ENCODE data around the gene MAG. TPM values are rescaled to one million over a fixed set of nuclear protein-coding genes. Genes with fewer than 3 reads are reported as not detected.

Gene MAG
- total RNA-seq, 1 donor from 2014 or later = not detected

DNA sequence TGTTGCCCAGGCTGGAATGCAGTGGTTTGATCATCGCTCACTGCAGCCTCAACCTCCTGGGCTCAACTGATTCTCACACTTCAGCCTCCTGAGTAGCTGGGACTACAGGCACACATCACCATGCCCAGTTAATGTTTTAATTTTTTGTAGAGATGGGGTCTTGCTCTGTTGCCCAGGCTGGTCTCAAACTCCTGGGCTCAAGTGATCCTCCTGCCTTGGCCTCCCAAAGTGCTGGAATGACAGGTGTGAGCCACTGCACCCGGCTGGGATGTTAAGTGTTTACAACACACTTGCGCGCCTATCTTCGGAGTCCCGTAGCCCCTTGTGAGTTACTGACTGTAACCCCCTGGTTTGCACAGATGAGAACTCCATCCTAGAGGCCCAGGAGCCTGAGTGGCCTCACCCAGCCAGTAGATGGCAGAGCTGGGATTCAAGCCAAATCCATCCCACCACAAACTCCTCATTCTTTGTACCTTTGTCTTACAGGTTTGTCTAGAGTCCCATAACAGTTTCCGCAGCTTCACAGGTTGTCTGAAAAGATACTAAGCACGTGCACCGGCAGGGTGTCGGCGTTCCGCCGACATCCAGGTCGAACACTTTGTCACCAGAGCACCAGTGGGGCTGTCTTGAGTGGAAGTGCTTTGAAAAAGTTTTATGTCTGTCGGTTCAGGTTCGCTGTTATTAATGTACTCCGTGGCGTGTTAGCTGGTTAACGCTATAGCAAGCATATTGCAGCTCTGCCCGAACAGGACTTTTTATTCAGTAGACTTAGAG lies 14.7 kb downstream of the MAG start:
- H3K4me3 ChIP-seq = no peak overlapping the region
- H3K4me1 ChIP-seq = no peaks in the 10 kb centered on the region
- no peak overlapping the region for H3K27ac ChIP-seq
- no peak for DNase-seq (ENCODE audit: low spot score in 2 of 2)
- no peaks in the 10 kb centered on the region for H3K36me3 ChIP-seq
- no peaks in the 10 kb centered on the region for H3K27me3 ChIP-seq
- no peaks in the 10 kb centered on the region for H3K9me3 ChIP-seq
- TF ChIP-seq, protein P1, sequence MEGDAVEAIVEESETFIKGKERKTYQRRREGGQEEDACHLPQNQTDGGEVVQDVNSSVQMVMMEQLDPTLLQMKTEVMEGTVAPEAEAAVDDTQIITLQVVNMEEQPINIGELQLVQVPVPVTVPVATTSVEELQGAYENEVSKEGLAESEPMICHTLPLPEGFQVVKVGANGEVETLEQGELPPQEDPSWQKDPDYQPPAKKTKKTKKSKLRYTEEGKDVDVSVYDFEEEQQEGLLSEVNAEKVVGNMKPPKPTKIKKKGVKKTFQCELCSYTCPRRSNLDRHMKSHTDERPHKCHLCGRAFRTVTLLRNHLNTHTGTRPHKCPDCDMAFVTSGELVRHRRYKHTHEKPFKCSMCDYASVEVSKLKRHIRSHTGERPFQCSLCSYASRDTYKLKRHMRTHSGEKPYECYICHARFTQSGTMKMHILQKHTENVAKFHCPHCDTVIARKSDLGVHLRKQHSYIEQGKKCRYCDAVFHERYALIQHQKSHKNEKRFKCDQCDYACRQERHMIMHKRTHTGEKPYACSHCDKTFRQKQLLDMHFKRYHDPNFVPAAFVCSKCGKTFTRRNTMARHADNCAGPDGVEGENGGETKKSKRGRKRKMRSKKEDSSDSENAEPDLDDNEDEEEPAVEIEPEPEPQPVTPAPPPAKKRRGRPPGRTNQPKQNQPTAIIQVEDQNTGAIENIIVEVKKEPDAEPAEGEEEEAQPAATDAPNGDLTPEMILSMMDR (IDR thresholded peaks at IDR 0.05) = no peak
- intact Hi-C loops (cut with DNase I) = no loop called here

DNA sequence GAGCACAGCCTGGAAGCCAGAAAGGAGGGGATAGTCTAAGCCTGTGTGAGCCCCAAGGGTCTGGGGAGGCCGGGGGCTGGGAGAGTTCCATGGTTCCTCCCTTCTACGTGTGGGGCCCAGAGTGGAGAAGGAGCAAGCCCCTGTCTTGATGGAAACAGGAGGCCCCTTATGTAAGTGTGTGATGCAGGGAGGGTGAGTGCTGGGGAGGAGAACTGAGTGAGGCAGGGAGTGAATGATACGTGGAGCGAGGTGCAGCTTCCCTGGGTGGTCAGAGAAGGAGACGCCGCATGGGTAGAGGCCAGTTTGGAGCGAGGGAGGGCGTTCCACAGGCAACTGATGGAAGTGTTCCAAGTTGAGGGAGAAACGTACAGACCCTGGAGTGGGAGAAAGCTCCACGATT lies 16.0 kb downstream of the MAG start:
- H3K27me3 ChIP-seq = no peaks in the 10 kb centered on the region
- H3K4me3 ChIP-seq = no peak overlapping the region
- no peaks in the 10 kb centered on the region for H3K36me3 ChIP-seq
- intact Hi-C loops (cut with DNase I) = no loop called here
- no peak for DNase-seq (ENCODE audit: low spot score in 2 of 2)
- TF ChIP-seq, protein P1 (IDR thresholded peaks at IDR 0.05) = no peak
- H3K9me3 ChIP-seq = no peaks in the 10 kb centered on the region
- H3K27ac ChIP-seq = no peak overlapping the region
- no peaks in the 10 kb centered on the region for H3K4me1 ChIP-seq

DNA sequence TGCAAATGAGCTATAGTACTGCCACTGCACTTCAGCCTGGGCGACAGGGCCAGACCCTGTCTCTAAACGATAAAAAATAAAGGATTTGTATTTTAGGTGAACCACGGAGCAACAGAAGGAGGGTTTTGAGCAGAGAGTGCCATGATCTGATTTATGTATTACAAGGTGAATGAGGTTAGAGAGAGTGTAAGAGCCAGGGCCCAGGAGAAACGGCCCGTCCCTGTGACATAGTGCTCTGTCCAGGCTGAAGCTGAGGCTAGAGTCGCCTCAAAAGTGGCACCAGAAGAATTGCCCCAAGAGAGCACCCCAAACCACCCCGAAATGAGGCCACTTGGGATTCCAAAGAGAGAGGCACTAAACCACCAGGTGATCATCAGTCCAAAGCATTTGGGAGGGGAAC lies 16.9 kb downstream of the MAG start:
- no peak overlapping the region for H3K27ac ChIP-seq
- H3K36me3 ChIP-seq = no peaks in the 10 kb centered on the region
- H3K9me3 ChIP-seq = no peaks in the 10 kb centered on the region
- DNase-seq (ENCODE audit: low spot score in 2 of 2) = no peak
- H3K4me3 ChIP-seq = no peak overlapping the region
- TF ChIP-seq, protein P1 (IDR thresholded peaks at IDR 0.05) = no peak
- H3K27me3 ChIP-seq = no peaks in the 10 kb centered on the region
- H3K4me1 ChIP-seq = no peaks in the 10 kb centered on the region
- intact Hi-C loops (cut with DNase I) = no loop called here

DNA sequence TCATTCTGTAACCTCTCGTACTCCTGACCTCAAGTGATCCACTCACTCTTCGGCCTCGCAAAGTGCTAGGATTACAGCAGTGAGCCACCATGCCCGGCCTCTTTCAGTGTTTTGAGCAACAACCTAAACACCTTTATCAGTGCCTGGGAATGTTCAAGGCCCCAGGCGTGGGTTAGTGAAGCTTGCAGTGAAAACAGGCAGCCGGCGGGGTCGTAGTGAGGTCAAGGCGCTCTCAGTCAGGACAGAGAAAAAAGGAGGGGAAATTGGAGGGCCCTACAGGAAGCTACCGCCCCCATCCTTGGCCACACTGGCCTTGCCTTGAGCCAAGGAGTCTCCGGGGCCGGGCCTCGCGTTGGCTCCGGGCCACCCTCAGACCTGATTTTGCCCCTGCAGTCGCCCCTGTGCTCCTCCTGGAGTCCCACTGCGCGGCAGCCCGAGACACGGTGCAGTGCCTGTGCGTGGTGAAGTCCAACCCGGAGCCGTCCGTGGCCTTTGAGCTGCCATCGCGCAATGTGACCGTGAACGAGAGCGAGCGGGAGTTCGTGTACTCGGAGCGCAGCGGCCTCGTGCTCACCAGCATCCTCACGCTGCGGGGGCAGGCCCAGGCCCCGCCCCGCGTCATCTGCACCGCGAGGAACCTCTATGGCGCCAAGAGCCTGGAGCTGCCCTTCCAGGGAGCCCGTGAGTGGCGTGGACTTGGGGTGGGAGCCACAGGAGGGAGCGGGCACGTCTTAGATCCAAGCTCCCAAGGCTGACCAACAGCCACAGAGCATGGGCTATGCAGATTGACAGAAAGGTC lies 17.7 kb downstream of the MAG start:
- Histone ChIP-seq H3K4me3 (no peak overlapping the region), H3K9me3 (no peaks in the 10 kb centered on the region), H3K27ac (no peak overlapping the region), H3K27me3 (no peaks in the 10 kb centered on the region), H3K4me1 (no peaks in the 10 kb centered on the region), H3K36me3 (no peaks in the 10 kb centered on the region)
- TF ChIP-seq, protein P1 (IDR thresholded peaks at IDR 0.05) = no peak
- intact Hi-C loops (cut with DNase I) = no loop called here
- no peak for DNase-seq (ENCODE audit: low spot score in 2 of 2)

DNA sequence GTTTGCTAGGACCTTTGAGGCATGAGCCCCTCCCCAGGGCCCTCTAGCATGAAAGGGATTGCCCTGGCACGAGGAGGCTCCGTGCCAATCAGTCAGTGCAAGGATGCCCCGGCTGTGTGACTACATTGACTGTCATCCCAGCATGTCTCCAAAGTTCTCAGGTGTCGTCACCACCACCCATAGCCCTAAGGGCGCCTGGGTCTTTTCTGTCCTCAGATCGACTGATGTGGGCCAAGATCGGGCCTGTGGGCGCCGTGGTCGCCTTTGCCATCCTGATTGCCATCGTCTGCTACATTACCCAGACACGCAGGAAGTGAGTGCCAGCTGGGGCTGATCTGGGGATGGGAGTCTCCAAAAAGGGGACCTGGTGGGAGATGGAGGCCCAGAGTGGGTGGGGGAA lies 18.4 kb downstream of the MAG start:
- H3K27ac ChIP-seq = no peak overlapping the region

More for the DNA sequence above, 18.4 kb downstream of the MAG start:
- intact Hi-C loops (cut with DNase I) = no loop called here
- no peak for DNase-seq (ENCODE audit: low spot score in 2 of 2)
- Histone ChIP-seq H3K36me3 (no peaks in the 10 kb centered on the region), H3K27me3 (no peaks in the 10 kb centered on the region), H3K4me3 (no peak overlapping the region), H3K9me3 (no peaks in the 10 kb centered on the region), H3K4me1 (no peaks in the 10 kb centered on the region)
- TF ChIP-seq, protein P1 (IDR thresholded peaks at IDR 0.05) = no peak

Measured in ascending aorta (tissue), 2 donors.